Panc1 (cell line): ENCODE results near the gene WFDC12.

Experiments used
- POLR2AphosphoS5 ChIP-seq: IDR thresholded peaks from 2 replicates; pipeline ENCODE4 v1.6.1; 2012; ENCODE audit warnings: mild to moderate bottlenecking, low read depth, low read length, moderate library complexity
- TF ChIP-seq, protein P1 (sequence below): fragments of 450-650 bp; IDR thresholded peaks from 2 replicates; pipeline ENCODE4 v1.5.1; 2017; ENCODE audit warnings: mild to moderate bottlenecking

DNA sequence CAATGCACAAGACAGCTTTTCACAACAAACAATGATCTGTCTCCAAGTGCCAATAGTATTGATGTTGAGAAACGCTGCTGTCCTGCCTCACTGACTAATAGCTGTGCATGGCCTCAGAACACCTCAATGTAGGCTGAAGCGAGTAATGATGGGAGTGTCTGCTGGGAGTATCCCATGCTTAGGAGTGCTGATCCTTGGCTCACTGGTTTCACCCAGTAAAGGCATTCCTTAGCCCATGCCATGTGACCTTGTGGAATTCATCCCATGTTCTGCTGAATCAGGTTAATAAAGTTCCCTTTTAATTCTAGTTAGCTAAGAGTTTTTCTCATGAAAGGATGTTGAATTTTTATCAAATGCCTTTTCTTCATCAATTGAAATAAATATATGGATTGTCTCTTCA is 3.8 kb upstream of the WFDC12 start:
- TF ChIP-seq, protein P1, sequence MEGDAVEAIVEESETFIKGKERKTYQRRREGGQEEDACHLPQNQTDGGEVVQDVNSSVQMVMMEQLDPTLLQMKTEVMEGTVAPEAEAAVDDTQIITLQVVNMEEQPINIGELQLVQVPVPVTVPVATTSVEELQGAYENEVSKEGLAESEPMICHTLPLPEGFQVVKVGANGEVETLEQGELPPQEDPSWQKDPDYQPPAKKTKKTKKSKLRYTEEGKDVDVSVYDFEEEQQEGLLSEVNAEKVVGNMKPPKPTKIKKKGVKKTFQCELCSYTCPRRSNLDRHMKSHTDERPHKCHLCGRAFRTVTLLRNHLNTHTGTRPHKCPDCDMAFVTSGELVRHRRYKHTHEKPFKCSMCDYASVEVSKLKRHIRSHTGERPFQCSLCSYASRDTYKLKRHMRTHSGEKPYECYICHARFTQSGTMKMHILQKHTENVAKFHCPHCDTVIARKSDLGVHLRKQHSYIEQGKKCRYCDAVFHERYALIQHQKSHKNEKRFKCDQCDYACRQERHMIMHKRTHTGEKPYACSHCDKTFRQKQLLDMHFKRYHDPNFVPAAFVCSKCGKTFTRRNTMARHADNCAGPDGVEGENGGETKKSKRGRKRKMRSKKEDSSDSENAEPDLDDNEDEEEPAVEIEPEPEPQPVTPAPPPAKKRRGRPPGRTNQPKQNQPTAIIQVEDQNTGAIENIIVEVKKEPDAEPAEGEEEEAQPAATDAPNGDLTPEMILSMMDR, result no peak
- TF ChIP-seq POLR2AphosphoS5, result no peak
